ENCODE data around the gene DIDO1. TPM values are rescaled to one million over a fixed set of nuclear protein-coding genes. Genes with fewer than 3 reads are reported as not detected.
A peak's percentile ranks its signal among the peaks of the same experiment; 100 is the strongest.

DIDO1 gene
- total and polyA plus RNA-seq, 2 of the 13 experiments (the other 11 are each of a cell fraction or from before 2014, with no cell fraction given) = 75.0 to 75.1 TPM

DNA sequence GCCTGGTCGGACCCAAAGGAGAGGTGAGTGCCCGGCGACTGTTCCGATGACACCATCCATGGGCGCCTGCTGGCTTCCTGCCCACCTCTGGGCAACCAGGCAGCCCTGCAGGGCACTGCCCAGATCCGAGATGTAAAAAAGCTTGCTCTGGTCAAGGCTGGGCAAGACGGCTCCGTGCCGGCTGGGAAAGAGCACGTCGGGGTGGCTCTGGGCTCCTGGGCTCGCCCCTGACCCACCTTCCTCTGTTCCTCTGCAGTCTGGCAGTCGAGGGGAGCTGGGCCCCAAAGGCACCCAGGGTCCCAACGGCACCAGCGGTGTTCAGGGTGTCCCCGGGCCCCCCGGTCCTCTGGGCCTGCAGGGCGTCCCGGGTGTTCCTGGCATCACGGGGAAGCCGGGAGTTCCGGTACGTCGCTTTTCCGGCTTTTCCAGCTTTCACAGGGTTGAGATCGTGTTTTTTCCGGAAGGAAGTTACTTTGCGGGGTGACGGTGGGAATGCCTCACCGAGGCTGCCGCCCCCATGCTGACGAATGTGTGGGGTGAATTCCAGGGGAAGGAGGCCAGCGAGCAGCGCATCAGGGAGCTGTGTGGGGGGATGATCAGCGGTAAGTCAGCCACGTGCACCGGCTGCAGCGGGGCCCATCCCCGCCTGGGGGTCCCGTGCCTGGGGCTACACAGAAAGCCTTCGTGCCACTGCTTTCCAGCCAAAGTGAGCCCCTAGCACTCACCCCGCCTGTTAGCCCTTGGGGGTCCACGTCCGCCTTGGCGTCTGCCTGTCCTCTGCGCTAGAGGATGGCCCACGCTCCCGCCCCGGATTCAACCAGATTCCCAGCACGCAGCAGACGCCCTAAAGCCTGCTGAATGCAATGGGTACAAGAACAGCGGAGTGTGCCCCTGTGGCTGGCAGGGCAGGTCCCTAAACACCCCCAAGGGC, 90.1 kb downstream of the DIDO1 start (continued):
- TF ChIP-seq, protein P1, sequence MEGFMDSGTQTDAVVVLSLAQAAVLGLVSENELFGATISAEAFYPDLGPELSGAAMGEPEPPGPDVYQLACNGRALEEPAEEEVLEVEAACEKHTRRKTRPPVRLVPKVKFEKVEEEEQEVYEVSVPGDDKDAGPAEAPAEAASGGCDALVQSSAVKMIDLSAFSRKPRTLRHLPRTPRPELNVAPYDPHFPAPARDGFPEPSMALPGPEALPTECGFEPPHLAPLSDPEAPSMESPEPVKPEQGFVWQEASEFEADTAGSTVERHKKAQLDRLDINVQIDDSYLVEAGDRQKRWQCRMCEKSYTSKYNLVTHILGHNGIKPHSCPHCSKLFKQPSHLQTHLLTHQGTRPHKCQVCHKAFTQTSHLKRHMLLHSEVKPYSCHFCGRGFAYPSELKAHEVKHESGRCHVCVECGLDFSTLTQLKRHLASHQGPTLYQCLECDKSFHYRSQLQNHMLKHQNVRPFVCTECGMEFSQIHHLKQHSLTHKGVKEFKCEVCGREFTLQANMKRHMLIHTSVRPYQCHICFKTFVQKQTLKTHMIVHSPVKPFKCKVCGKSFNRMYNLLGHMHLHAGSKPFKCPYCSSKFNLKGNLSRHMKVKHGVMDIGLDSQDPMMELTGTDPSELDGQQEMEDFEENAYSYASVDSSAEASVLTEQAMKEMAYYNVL (CRISPR knock-in tag; IDR thresholded peaks at IDR 0.05; ENCODE audit: borderline replicate concordance) = 0 out of 2 replicates have a peak, but pooled peaks have one; percentile 34

DNA sequence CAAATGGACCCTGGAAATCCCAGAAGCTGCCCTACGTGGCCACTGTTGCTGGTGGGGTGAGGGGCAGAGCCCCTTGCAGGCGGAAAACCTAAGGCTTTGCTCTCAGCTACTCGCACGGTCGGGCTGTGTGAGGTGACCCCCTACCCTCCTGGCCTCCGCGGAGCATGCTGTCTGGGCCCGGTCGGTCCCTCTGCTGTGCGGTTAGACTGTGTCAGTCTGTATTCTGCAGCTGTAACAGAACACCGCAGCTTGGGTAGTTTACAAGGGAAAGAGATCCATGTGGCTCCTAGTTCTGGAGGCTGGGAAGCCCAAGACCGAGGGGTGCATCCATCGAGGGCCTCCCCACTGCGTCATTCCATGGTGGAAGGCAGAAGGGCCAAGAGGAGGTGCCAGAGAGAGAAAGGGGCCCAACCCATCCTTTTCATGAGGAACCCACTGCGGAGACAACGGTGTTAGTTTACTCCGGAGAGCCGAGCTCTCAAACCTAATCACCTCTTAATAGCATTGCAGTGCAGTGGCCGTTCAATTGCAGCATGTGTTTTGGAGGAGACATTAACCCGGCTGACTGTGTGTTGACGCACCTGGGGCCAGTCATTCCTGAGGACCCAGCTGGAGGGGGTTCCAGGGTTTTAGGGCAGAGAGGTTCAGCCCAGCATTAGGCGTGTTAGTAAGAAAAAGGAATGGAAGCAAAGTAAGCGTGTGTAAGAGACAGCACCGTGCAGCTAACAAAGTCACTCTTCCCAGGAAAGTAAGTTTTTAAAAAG, 91.2 kb downstream of the DIDO1 start:
- POLR2A ChIA-PET = no interaction called here
- BruUV-seq (replicated peaks) = no TSS peak

More for the DNA sequence above, 91.2 kb downstream of the DIDO1 start:
- Histone ChIP-seq H3K36me3 (replicated peaks in 1 of 2; ENCODE audit: control insufficient read depth in 1 of 2, insufficient read depth in 2 of 2, low read length in 2 of 2) (peaks cover 10 to 17% of the 10 kb centered on the region in 2 experiments; a peak in 4 of 5 replicates), H3K4me2 (ENCODE audit: low read depth, low read length) (no peak overlapping the region), H4K20me1 (ENCODE audit: insufficient read depth, low read length) (no peaks in the 10 kb centered on the region), H2AFZ (ENCODE audit: low read length) (no peak overlapping the region), H3K9me3 (ENCODE audit: low read length) (no peaks in the 10 kb centered on the region), H3K4me3 (replicated peaks in 1 of 3; ENCODE audit: insufficient read depth in 1 of 3, low read depth in 2 of 3, low read length in 3 of 3) (no peak overlapping the region), H3K79me2 (ENCODE audit: insufficient read depth, low read length) (no peaks in the 10 kb centered on the region), H3K4me1 (ENCODE audit: insufficient read depth, low read length) (peaks cover 29% of the 10 kb centered on the region), H3K9ac (ENCODE audit: insufficient read depth, low read depth, low read length) (no peak overlapping the region), H3K27ac (ENCODE audit: extremely low read length, insufficient read depth, low read length) (no peak overlapping the region), H3K27me3 (ENCODE audit: control insufficient read depth in 1 of 2, insufficient read depth in 2 of 2, low read length in 2 of 2) (no peaks in the 10 kb centered on the region)
- no peak for FAIRE-seq
- intact Hi-C loops (cut with micrococcal nuclease; ENCODE audit: unreplicated experiment) = no loop called here
- in situ Hi-C loops (cut with HindIII; ENCODE audit: extremely low pct_ligation_motif_present, low pct_unique_long_range_greater_than_20kb) = no loop called here
- 94% methylated on average over 24 of the region's 24 CpGs for WGBS (ENCODE audit: low lambda C conversion rate)
- TF ChIP-seq ZNF563 (CRISPR knock-in tag; IDR thresholded peaks at IDR 0.05) (no peak), POLR2G (IDR thresholded peaks at IDR 0.05; ENCODE audit: low read depth, low read length) (peak; percentile 39; the same call in 1 of the 2 replicates), ZC3H13 (CRISPR knock-in tag; IDR thresholded peaks at IDR 0.05) (no peak), AGO2 (optimal IDR thresholded peaks at IDR 0.05; ENCODE audit: low read depth, low read length) (peak; percentile 73), ZNF234 (CRISPR knock-in tag; conservative IDR thresholded peaks at IDR 0.05) (0 out of 2 replicates have a peak, but pooled peaks have one; percentile 25), ZIK1 (CRISPR knock-in tag; IDR thresholded peaks at IDR 0.05; ENCODE audit: borderline replicate concordance, low read depth) (no peak), GZF1 (CRISPR knock-in tag; IDR thresholded peaks at IDR 0.05) (no peak), POLR2A (IDR thresholded peaks at IDR 0.05; ENCODE audit: insufficient read depth in 1 of 2, low read depth in 2 of 2, low read length in 2 of 2) (no peak), RBM22 (optimal IDR thresholded peaks at IDR 0.05; ENCODE audit: low read length) (peak; percentile 68), MBD4 (IDR thresholded peaks at IDR 0.05; ENCODE audit: borderline replicate concordance, low read length) (no peak), NKX3-1 (CRISPR knock-in tag; IDR thresholded peaks at IDR 0.05) (no peak)
- no peak for ATAC-seq
- CTCF ChIA-PET (ENCODE audit: low intra/inter-chr PET ratio, low total read pairs) = no interaction called here
- DNase-seq (ENCODE audit: low spot score) = no peak

All from HepG2 (cell line).